Endothelial cell of umbilical vein (primary cell): ENCODE data around the gene TSPAN5. TPM values are rescaled to one million over a fixed set of nuclear protein-coding genes. Genes with fewer than 3 reads are reported as not detected.

Experiments used
- BruUV-seq: library from RNA; stranded (reverse); fragments of 400-500 nt; replicated peaks from 2 replicates; lab custom pipeline; 2021; lab: Mats Ljungman, UMichigan
- CTCF ChIA-PET: fragments of 300-600, 350-600 bp; sonication (Branson Sonifier 250); formaldehyde crosslinking; loops from one replicate; lab custom pipeline; 2021; ENCODE audit warnings: antibody characterized with exemption, inconsistent platforms; lab: Charles Lee
- POLR2A ChIA-PET: fragments of 300-600, 350-600 bp; sonication (Branson Sonifier 250); formaldehyde crosslinking; loops from one replicate; lab custom pipeline; 2021; ENCODE audit warnings: antibody characterized with exemption, inconsistent platforms; lab: Charles Lee
- DNase-seq: peaks from one replicate; pipeline ENCODE4 v3.0.0-alpha.2; 2011; ENCODE audit warnings: low read depth, low spot score
- FAIRE-seq: peaks from 2 replicates; lab custom pipeline; 2011; peaks lifted over from hg19 to GRCh38; lab: Jason Lieb, UNC
- H2AFZ ChIP-seq: 2 replicates; pipeline ENCODE4 v1.6.0; 2012; ENCODE audit warnings: low read depth, low read length, control low read depth, inconsistent platforms
- H3K27ac ChIP-seq: 2 replicates; pipeline ENCODE4 v1.5.1; 2011; ENCODE audit warnings: low read depth, mild to moderate bottlenecking, control low read depth, low read length, moderate library complexity; ENCODE audit not compliant: insufficient read depth
- H3K27me3 ChIP-seq, 2 experiments: 2 replicates each; pipeline versions ENCODE4 v1.6.0 to v1.6.1; 2011; ENCODE audit warnings: low read length in 2 of 2, mixed read lengths in 1 of 2; ENCODE audit not compliant: control insufficient read depth in 2 of 2, insufficient read depth in 2 of 2
- H3K36me3 ChIP-seq, 2 experiments: 2 replicates in 1 of 2; 3 replicates in 1 of 2; pipeline ENCODE4 v1.5.1; 2011; ENCODE audit warnings: low read length in 2 of 2, mild to moderate bottlenecking in 1 of 2, moderate library complexity in 1 of 2; ENCODE audit not compliant: control insufficient read depth in 2 of 2, insufficient read depth in 2 of 2; ENCODE audit errors: extremely low read depth in 1 of 2
- H3K4me1 ChIP-seq: 3 replicates; pipeline ENCODE4 v1.5.1; 2011; ENCODE audit warnings: mild to moderate bottlenecking, low read length; ENCODE audit not compliant: control insufficient read depth, insufficient read depth; ENCODE audit errors: extremely low read depth
- H3K4me2 ChIP-seq: 2 replicates; pipeline ENCODE4 v1.6.1; 2011; ENCODE audit warnings: low read length, control low read depth, mixed read lengths; ENCODE audit not compliant: insufficient read depth
- H3K4me3 ChIP-seq, 3 experiments: fragments of 200-600 bp in 1 of 3; sonication (generic), shearing (Covaris generic) in 1 of 3; replicated peaks in 1 of 3; 2 replicates each; pipeline ENCODE4 v1.5.1; 2011 to 2016; ENCODE audit warnings: control low read depth in 3 of 3, low read length in 3 of 3, mild to moderate bottlenecking in 2 of 3, inconsistent platforms in 1 of 3, low read depth in 1 of 3, moderate library complexity in 1 of 3; ENCODE audit not compliant: insufficient read depth in 1 of 3
- H3K79me2 ChIP-seq: 2 replicates; pipeline ENCODE4 v1.6.0; 2012; ENCODE audit warnings: low read length, inconsistent platforms; ENCODE audit not compliant: control insufficient read depth, insufficient read depth
- H3K9ac ChIP-seq: replicated peaks from 2 replicates; pipeline ENCODE3; 2011; ENCODE audit warnings: low read length, control low read depth; ENCODE audit not compliant: insufficient read depth; ENCODE audit errors: extremely low read depth
- H3K9me1 ChIP-seq: replicated peaks from 3 replicates; pipeline ENCODE4 v1.6.0; 2011; ENCODE audit warnings: mild to moderate bottlenecking, low read length; ENCODE audit not compliant: control insufficient read depth, insufficient read depth; ENCODE audit errors: extremely low read depth
- H3K9me3 ChIP-seq: replicated peaks from 2 replicates; pipeline ENCODE4 v1.5.1; 2012; ENCODE audit warnings: low read length, inconsistent platforms; ENCODE audit not compliant: control insufficient read depth, insufficient read depth
- H4K20me1 ChIP-seq: replicated peaks from 2 replicates; pipeline ENCODE3; 2011; ENCODE audit warnings: mild to moderate bottlenecking, low read length; ENCODE audit not compliant: control insufficient read depth, insufficient read depth; ENCODE audit errors: extremely low read depth
- CTCF ChIP-seq, 2 donors: IDR thresholded peaks; 1 replicate in 1 of 2; 2 replicates in 1 of 2; pipeline ENCODE4 v1.5.1; 2011; ENCODE audit warnings: low read length in 2 of 2, mild to moderate bottlenecking in 2 of 2, moderate library complexity in 2 of 2, control low read depth in 1 of 2, inconsistent platforms in 1 of 2, low read depth in 1 of 2; ENCODE audit not compliant: insufficient read depth in 1 of 2; ENCODE audit errors: extremely low read depth in 1 of 2
- EZH2 ChIP-seq: IDR thresholded peaks from 2 replicates; pipeline ENCODE4 v1.6.1; 2012; ENCODE audit warnings: borderline replicate concordance, low read depth, mild to moderate bottlenecking, moderate library complexity, low read length, inconsistent platforms; ENCODE audit not compliant: severe bottlenecking
- FOS ChIP-seq: IDR thresholded peaks from 2 replicates; pipeline ENCODE4 v1.6.1; 2011; ENCODE audit warnings: mild to moderate bottlenecking, low read length, moderate library complexity, borderline replicate concordance; ENCODE audit not compliant: insufficient read depth
- GATA2 ChIP-seq: IDR thresholded peaks from 2 replicates; pipeline ENCODE4 v1.7.0; 2011; ENCODE audit warnings: low read depth, mild to moderate bottlenecking, moderate library complexity, mixed read lengths, low read length; ENCODE audit not compliant: insufficient read length, insufficient read depth
- JUN ChIP-seq: IDR thresholded peaks from 2 replicates; pipeline ENCODE4 v1.6.1; 2011; ENCODE audit warnings: borderline replicate concordance, low read depth; ENCODE audit not compliant: insufficient read length, insufficient read depth
- MAX ChIP-seq: IDR thresholded peaks from 2 replicates; pipeline ENCODE4 v1.6.1; 2011; ENCODE audit not compliant: insufficient read depth, insufficient read length
- MYC ChIP-seq: IDR thresholded peaks from one replicate; pipeline ENCODE4 v1.6.1; 2011; ENCODE audit warnings: mild to moderate bottlenecking, low read depth, low read length
- POLR2A ChIP-seq: IDR thresholded peaks from 2 replicates; pipeline ENCODE4 v1.6.1; 2012; ENCODE audit warnings: low read depth, mild to moderate bottlenecking, control low read depth, low read length
- POLR2AphosphoS5 ChIP-seq: IDR thresholded peaks from 2 replicates; pipeline ENCODE4 v1.6.1; 2012; ENCODE audit warnings: low read depth, mild to moderate bottlenecking, control low read depth, low read length, moderate library complexity; ENCODE audit not compliant: insufficient read depth
- dilution Hi-C: fragments of 300-500 bp; cut with MboI; formaldehyde crosslinking; loops from one replicate; pipeline ENCODE4 v1.15.0; 2019; ENCODE audit warnings: low sequenced_read_pairs; ENCODE audit not compliant: extremely low pct_ligation_motif_present
- intact Hi-C: fragments of 100-400 bp; cut with micrococcal nuclease; formaldehyde crosslinking; loops from one replicate; pipeline ENCODE4 v1.10.0; 2022
- polyA plus RNA-seq, 4 experiments: library from polyadenylated mRNA; depleted of rRNA in 3 of 4; stranded (reverse) in 3 of 4; unstranded in 1 of 4; fragments of >200 nt; gene quantifications; 2 replicates each; pipeline versions ENCODE4 v1.2.1 to v1.2.3, GENCODE V29; 2011 to 2012; ENCODE audit warnings: missing spikeins in 1 of 4
- total RNA-seq: library from RNA; stranded (reverse); gene quantifications from 2 replicates; pipeline ENCODE4 v1.2.3, GENCODE V29; 2021

Gene TSPAN5
- total and polyA plus RNA-seq, 2 donors (not counting 3 experiments of a cell fraction or from before 2014, with no cell fraction given): 45.1 to 50.2 TPM

- intact Hi-C loops (loop anchor here (2.0 to 5.0 kb wide), 2 partner anchors 38 to 120 kb away; no protein-coding TSS in a partner anchor), dilution Hi-C loops (no loop called here)
- Histone ChIP-seq H3K27ac (no peak overlapping the region), H3K9me3 (no peaks in the 10 kb centered on the region), H3K9me1 (no peaks in the 10 kb centered on the region), H3K9ac (no peak overlapping the region), H4K20me1 (no peaks in the 10 kb centered on the region), H3K36me3 (peaks cover 0 to 5% of the 10 kb centered on the region in 2 experiments), H3K4me2 (no peak overlapping the region), H3K79me2 (peaks cover 7% of the 10 kb centered on the region), H3K4me3 (no peak overlapping the region), H2AFZ (no peak overlapping the region), H3K27me3 (no peaks in the 10 kb centered on the region), H3K4me1 (no peaks in the 10 kb centered on the region)
- DNase-seq (no peak), FAIRE-seq (no peak)
- TF ChIP-seq GATA2: no peak
- TF ChIP-seq POLR2AphosphoS5: no peak
- TF ChIP-seq POLR2A: no peak
- no peak for TF ChIP-seq FOS
- no peak for TF ChIP-seq MAX
- no peak for TF ChIP-seq MYC
- no peak for TF ChIP-seq JUN
- no peak for TF ChIP-seq CTCF (IDR thresholded peaks at IDR 0.05; ENCODE audit: extremely low read depth in 1 of 2, insufficient read depth in 1 of 2, low read depth in 1 of 2, low read length in 2 of 2)
- TF ChIP-seq EZH2: no peak
- POLR2A ChIA-PET: no interaction called here
- BruUV-seq: no TSS peak
- CTCF ChIA-PET: interaction anchor here (1.0 to 1.4 kb wide), 6 partner anchors 9 to 234 kb away, joined by 3 to 7 read pairs (median 4); no protein-coding TSS in a partner anchor
These were observed 151.1 kb downstream of the TSPAN5 start for GRCh38 chr4:98507299-98507698.
